Osteocyte (in vitro differentiated cells): Measurements from ENCODE around the gene DDX51. TPM values are rescaled to one million over a fixed set of nuclear protein-coding genes. Genes with fewer than 3 reads are reported as not detected.

Experiments
- DNase-seq: peaks from one replicate; pipeline ENCODE4 v3.0.0; 2021; ENCODE audit warnings: mixed read lengths; ENCODE audit not compliant: unreplicated experiment; ENCODE audit errors: extremely low spot score
- H3K27ac Mint-ChIP-seq: one replicate; pipeline ENCODE4 v1.8.0; 2021; ENCODE audit warnings: mild to moderate bottlenecking, mixed read lengths; ENCODE audit not compliant: unreplicated experiment
- H3K27me3 Mint-ChIP-seq: one replicate; pipeline ENCODE4 v1.8.0; 2021; ENCODE audit warnings: mixed read lengths; ENCODE audit not compliant: unreplicated experiment
- H3K36me3 Mint-ChIP-seq: one replicate; pipeline ENCODE4 v1.8.0; 2021; ENCODE audit warnings: mixed read lengths; ENCODE audit not compliant: unreplicated experiment
- H3K4me1 Mint-ChIP-seq: one replicate; pipeline ENCODE4 v1.8.0; 2021; ENCODE audit warnings: mixed read lengths; ENCODE audit not compliant: unreplicated experiment
- H3K4me3 Mint-ChIP-seq: one replicate; pipeline ENCODE4 v1.8.0; 2021; ENCODE audit warnings: mild to moderate bottlenecking, moderate library complexity, mixed read lengths; ENCODE audit not compliant: unreplicated experiment
- H3K9me3 Mint-ChIP-seq: one replicate; pipeline ENCODE4 v1.8.0; 2021; ENCODE audit warnings: mixed read lengths; ENCODE audit not compliant: unreplicated experiment
- CTCF ChIP-seq: fragments of 200-600 bp; sonication (generic); IDR thresholded peaks from 2 replicates; pipeline ENCODE4 v1.5.0; 2021; ENCODE audit warnings: antibody characterized with exemption, mild to moderate bottlenecking, moderate library complexity
- total RNA-seq: library from RNA; stranded (reverse); gene quantifications from 2 replicates; pipeline ENCODE4 v1.2.1, GENCODE V29; 2021

Gene DDX51
- total RNA-seq, 1 donor from 2014 or later: 17.7 TPM

GRCh38 chr12:132186857-132187620 lies 42.9 kb upstream of the DDX51 start:
- Mint-ChIP-seq H3K9me3 (no peaks in the 10 kb centered on the region), H3K27me3 (peaks cover 47% of the 10 kb centered on the region)

GRCh38 chr12:132186208-132186856 lies 42.2 kb upstream of the DDX51 start:
- no peaks in the 10 kb centered on the region for H3K36me3 Mint-ChIP-seq
- no peak overlapping the region for H3K4me3 Mint-ChIP-seq
- no peak for TF ChIP-seq CTCF
- peaks cover 47% of the 10 kb centered on the region for H3K27me3 Mint-ChIP-seq
- H3K4me1 Mint-ChIP-seq: peaks cover 7% of the 10 kb centered on the region
- no peak overlapping the region for H3K27ac Mint-ChIP-seq
- H3K9me3 Mint-ChIP-seq: no peaks in the 10 kb centered on the region
- no peak for DNase-seq

More at GRCh38 chr12:132186857-132187620, 42.9 kb upstream of the DDX51 start:
- peaks cover 7% of the 10 kb centered on the region for H3K4me1 Mint-ChIP-seq
- no peak overlapping the region for H3K27ac Mint-ChIP-seq
- no peaks in the 10 kb centered on the region for H3K36me3 Mint-ChIP-seq
- no peak for DNase-seq
- H3K4me3 Mint-ChIP-seq: no peak overlapping the region
- TF ChIP-seq CTCF: no peak

GRCh38 chr12:132185705-132186104 lies 41.6 kb upstream of the DDX51 start:
- Mint-ChIP-seq H3K36me3 (no peaks in the 10 kb centered on the region), H3K4me3 (no peak overlapping the region), H3K27me3 (peaks cover 44% of the 10 kb centered on the region), H3K4me1 (peaks cover 7% of the 10 kb centered on the region), H3K27ac (no peak overlapping the region), H3K9me3 (no peaks in the 10 kb centered on the region)
- TF ChIP-seq CTCF: no peak
- DNase-seq: no peak

- Mint-ChIP-seq H3K36me3 (no peaks in the 10 kb centered on the region), H3K27me3 (peaks cover 60% of the 10 kb centered on the region), H3K27ac (no peak overlapping the region), H3K4me3 (no peak overlapping the region), H3K4me1 (peaks cover 1% of the 10 kb centered on the region), H3K9me3 (no peaks in the 10 kb centered on the region)
- DNase-seq: no peak
- no peak for TF ChIP-seq CTCF
Observed at GRCh38 chr12:132182711-132183365, 38.7 kb upstream of the DDX51 start.

GRCh38 chr12:132182206-132182710 lies 38.1 kb upstream of the DDX51 start:
- no peak for DNase-seq
- peaks cover 60% of the 10 kb centered on the region for H3K27me3 Mint-ChIP-seq
- peaks cover 1% of the 10 kb centered on the region for H3K4me1 Mint-ChIP-seq
- no peak overlapping the region for H3K4me3 Mint-ChIP-seq
- no peaks in the 10 kb centered on the region for H3K36me3 Mint-ChIP-seq
- H3K27ac Mint-ChIP-seq: no peak overlapping the region
- TF ChIP-seq CTCF: no peak
- no peaks in the 10 kb centered on the region for H3K9me3 Mint-ChIP-seq
